Activated naive CD4-positive, alpha-beta T cell treated with anti-CD3 and anti-CD28 coated beads, Interleukin-2, amount 50 U/mL, for 72 hours (primary cell): ENCODE measurements around the gene MYLK3. TPM values are rescaled to one million over a fixed set of nuclear protein-coding genes. Genes with fewer than 3 reads are reported as not detected.

Experiments used
- ATAC-seq, 2 donors: fragments of 150-1000 bp; cut with Tn5 transposase; 2 replicates each; pipeline ENCODE4 v1.10.0; 2021; ENCODE audit warnings: mild to moderate bottlenecking in 2 of 2, moderate library complexity in 2 of 2
- DNase-seq, 2 donors: peaks; one replicate each; pipeline ENCODE4 v3.0.0; 2021 to 2022; ENCODE audit warnings: low spot score in 2 of 2
- H3K27ac Mint-ChIP-seq, 2 donors: one replicate each; pipeline ENCODE4 v1.8.0; 2022; ENCODE audit warnings: mild to moderate bottlenecking in 2 of 2, mixed read lengths in 2 of 2
- H3K36me3 Mint-ChIP-seq, 2 donors: one replicate each; pipeline ENCODE4 v1.8.0; 2022; ENCODE audit warnings: mixed read lengths in 2 of 2
- H3K9me3 Mint-ChIP-seq, 2 donors: one replicate each; pipeline ENCODE4 v1.8.0; 2022; ENCODE audit warnings: mixed read lengths in 2 of 2
- total RNA-seq, 2 donors: library from RNA; stranded (reverse); gene quantifications; one replicate each; pipeline ENCODE4 v1.2.3, GENCODE V29; 2022

MYLK3 gene
- total RNA-seq, 2 donors from 2014 or later, result 0.50 to 0.51 TPM

GRCh38 chr16:46772463-46772862 is 24.3 kb upstream of the MYLK3 start:
- ATAC-seq, result no peak
- Mint-ChIP-seq H3K9me3 (no peaks in the 10 kb centered on the region), H3K36me3 (no peaks in the 10 kb centered on the region), H3K27ac (no peak overlapping the region)
- DNase-seq, result no peak

- DNase-seq (no peak), ATAC-seq (no peak)
- Mint-ChIP-seq H3K9me3 (no peaks in the 10 kb centered on the region), H3K27ac (no peak overlapping the region), H3K36me3 (no peaks in the 10 kb centered on the region)
Observed at GRCh38 chr16:46768809-46769208, 20.7 kb upstream of the MYLK3 start.

GRCh38 chr16:46765050-46765449 is 16.9 kb upstream of the MYLK3 start:
- Mint-ChIP-seq H3K9me3 (no peaks in the 10 kb centered on the region), H3K36me3 (no peaks in the 10 kb centered on the region), H3K27ac (no peak overlapping the region)
- DNase-seq (no peak), ATAC-seq (no peak)

- H3K27ac Mint-ChIP-seq, result no peak overlapping the region
- ATAC-seq (no peak), DNase-seq (no peak)
- H3K36me3 Mint-ChIP-seq, result no peaks in the 10 kb centered on the region
- no peaks in the 10 kb centered on the region for H3K9me3 Mint-ChIP-seq
Observed at GRCh38 chr16:46763147-46763546, 15.0 kb upstream of the MYLK3 start.

- H3K36me3 Mint-ChIP-seq, result no peaks in the 10 kb centered on the region
- H3K9me3 Mint-ChIP-seq, result no peaks in the 10 kb centered on the region
- DNase-seq, result no peak
- no peak overlapping the region for H3K27ac Mint-ChIP-seq
- no peak for ATAC-seq
Observed at GRCh38 chr16:46762583-46762982, 14.4 kb upstream of the MYLK3 start.

GRCh38 chr16:46759309-46759708 is 11.2 kb upstream of the MYLK3 start:
- ATAC-seq, result no peak
- H3K9me3 Mint-ChIP-seq, result no peaks in the 10 kb centered on the region
- H3K36me3 Mint-ChIP-seq, result no peaks in the 10 kb centered on the region
- DNase-seq, result no peak
- no peak overlapping the region for H3K27ac Mint-ChIP-seq

GRCh38 chr16:46757339-46758050 is 9.4 kb upstream of the MYLK3 start:
- DNase-seq, result no peak
- Mint-ChIP-seq H3K36me3 (no peaks in the 10 kb centered on the region), H3K27ac (no peak overlapping the region), H3K9me3 (no peaks in the 10 kb centered on the region)
- ATAC-seq, result no peak

GRCh38 chr16:46756772-46757171 is 8.6 kb upstream of the MYLK3 start:
- DNase-seq, result no peak

GRCh38 chr16:46753015-46753414 is 4.9 kb upstream of the MYLK3 start:
- H3K27ac Mint-ChIP-seq, result no peak overlapping the region
- DNase-seq (no peak), ATAC-seq (no peak)
- no peaks in the 10 kb centered on the region for H3K9me3 Mint-ChIP-seq
- no peaks in the 10 kb centered on the region for H3K36me3 Mint-ChIP-seq

More at GRCh38 chr16:46756772-46757171, 8.6 kb upstream of the MYLK3 start:
- Mint-ChIP-seq H3K36me3 (no peaks in the 10 kb centered on the region), H3K9me3 (no peaks in the 10 kb centered on the region), H3K27ac (no peak overlapping the region)
- ATAC-seq, result no peak

GRCh38 chr16:46751381-46751780 is 3.2 kb upstream of the MYLK3 start:
- ATAC-seq (no peak), DNase-seq (no peak)
- Mint-ChIP-seq H3K9me3 (no peaks in the 10 kb centered on the region), H3K36me3 (no peaks in the 10 kb centered on the region), H3K27ac (no peak overlapping the region)

- Mint-ChIP-seq H3K9me3 (no peaks in the 10 kb centered on the region), H3K27ac (no peak overlapping the region), H3K36me3 (no peaks in the 10 kb centered on the region)
- ATAC-seq (no peak), DNase-seq (no peak)
Observed at GRCh38 chr16:46748775-46749705, 896 bp upstream of the MYLK3 start.

GRCh38 chr16:46746821-46747776 is 1.0 kb downstream of the MYLK3 start:
- Mint-ChIP-seq H3K9me3 (no peaks in the 10 kb centered on the region), H3K36me3 (no peaks in the 10 kb centered on the region), H3K27ac (no peak overlapping the region)
- DNase-seq (no peak), ATAC-seq (no peak)

GRCh38 chr16:46745617-46746016 is 2.5 kb downstream of the MYLK3 start:
- Mint-ChIP-seq H3K27ac (no peak overlapping the region), H3K36me3 (no peaks in the 10 kb centered on the region), H3K9me3 (no peaks in the 10 kb centered on the region)
- ATAC-seq (no peak), DNase-seq (no peak)

- no peaks in the 10 kb centered on the region for H3K36me3 Mint-ChIP-seq
- DNase-seq, result no peak
- ATAC-seq, result no peak
Observed at GRCh38 chr16:46743232-46743719, 4.9 kb downstream of the MYLK3 start.

GRCh38 chr16:46739934-46740333 is 8.2 kb downstream of the MYLK3 start:
- Mint-ChIP-seq H3K36me3 (no peaks in the 10 kb centered on the region), H3K9me3 (no peaks in the 10 kb centered on the region), H3K27ac (peak overlapping the region in 1 of 2 donors; percentile 0)
- no peak for DNase-seq
- no peak for ATAC-seq

More at GRCh38 chr16:46743232-46743719, 4.9 kb downstream of the MYLK3 start:
- peak overlapping the region in 1 of 2 donors; percentile 56 for H3K27ac Mint-ChIP-seq
- H3K9me3 Mint-ChIP-seq, result no peaks in the 10 kb centered on the region

- no peak for ATAC-seq
Observed at GRCh38 chr16:46737621-46738214, 10.4 kb downstream of the MYLK3 start.

More at GRCh38 chr16:46737621-46738214, 10.4 kb downstream of the MYLK3 start:
- DNase-seq, result no peak
- Mint-ChIP-seq H3K36me3 (no peaks in the 10 kb centered on the region), H3K9me3 (no peaks in the 10 kb centered on the region), H3K27ac (no peak overlapping the region)
